ENCODE measurements around the gene SORCS1. TPM values are rescaled to one million over a fixed set of nuclear protein-coding genes. Genes with fewer than 3 reads are reported as not detected.

Gene SORCS1
- polyA plus RNA-seq, 1 donor (not counting 4 experiments of a cell fraction or from before 2014, with no cell fraction given): not detected

DNA sequence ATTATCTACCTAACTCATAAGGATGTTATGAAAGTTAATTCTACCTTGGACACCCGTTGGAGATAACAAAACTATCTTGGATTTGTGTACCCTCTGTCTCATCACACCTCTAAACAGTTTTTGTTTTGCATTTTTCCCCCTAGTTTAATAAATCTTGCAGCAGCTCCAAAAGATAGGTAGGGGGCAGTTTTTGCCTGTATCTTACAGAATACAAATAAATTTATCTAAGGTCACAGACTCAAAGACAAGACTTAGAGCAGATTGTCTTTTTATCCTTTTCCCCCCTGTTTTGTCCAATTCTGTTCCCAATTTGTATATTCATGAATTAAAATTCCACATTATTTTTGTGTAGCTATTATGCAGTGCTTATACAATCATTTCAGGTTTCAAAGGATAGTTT, 5.0 kb upstream of the SORCS1 start:
- Histone ChIP-seq H3K9me1 (ENCODE audit: control insufficient read depth, extremely low read depth, insufficient read depth, low read length) (no peaks in the 10 kb centered on the region), H3K4me1 (ENCODE audit: control insufficient read depth, extremely low read depth, insufficient read depth, low read length) (no peaks in the 10 kb centered on the region), H2AFZ (ENCODE audit: control insufficient read depth, low read length) (no peak overlapping the region), H3K79me2 (ENCODE audit: control insufficient read depth, insufficient read depth, low read length) (no peaks in the 10 kb centered on the region), H3K36me3 (ENCODE audit: control insufficient read depth in 2 of 2, extremely low read depth in 1 of 2, insufficient read depth in 2 of 2, low read length in 2 of 2) (no peaks in the 10 kb centered on the region), H3K4me3 (ENCODE audit: control insufficient read depth in 2 of 3, extremely low read depth in 1 of 3, insufficient read depth in 2 of 3, low read depth in 1 of 3, low read length in 3 of 3) (no peak overlapping the region), H3K27ac (ENCODE audit: control insufficient read depth, insufficient read depth, low read length) (no peak overlapping the region), H4K20me1 (ENCODE audit: control insufficient read depth, extremely low read depth, insufficient read depth, low read length) (no peaks in the 10 kb centered on the region), H3K9ac (ENCODE audit: control insufficient read depth, extremely low read depth, insufficient read depth, low read length) (no peak overlapping the region), H3K9me3 (ENCODE audit: control insufficient read depth, low read depth, low read length) (no peaks in the 10 kb centered on the region), H3K4me2 (ENCODE audit: control insufficient read depth, extremely low read depth, insufficient read depth, low read depth, low read length) (no peak overlapping the region), H3K27me3 (ENCODE audit: control insufficient read depth, extremely low read depth, insufficient read depth, low read length) (peaks cover 8% of the 10 kb centered on the region)
- FAIRE-seq (no peak), DNase-seq (ENCODE audit: low read depth, low spot score) (no peak)
- dilution Hi-C loops (cut with MboI; ENCODE audit: extremely low pct_ligation_motif_present, low sequenced_read_pairs): no loop called here
- no peak for TF ChIP-seq EZH2 (IDR thresholded peaks at IDR 0.05; ENCODE audit: low read length)
- TF ChIP-seq, protein P1, sequence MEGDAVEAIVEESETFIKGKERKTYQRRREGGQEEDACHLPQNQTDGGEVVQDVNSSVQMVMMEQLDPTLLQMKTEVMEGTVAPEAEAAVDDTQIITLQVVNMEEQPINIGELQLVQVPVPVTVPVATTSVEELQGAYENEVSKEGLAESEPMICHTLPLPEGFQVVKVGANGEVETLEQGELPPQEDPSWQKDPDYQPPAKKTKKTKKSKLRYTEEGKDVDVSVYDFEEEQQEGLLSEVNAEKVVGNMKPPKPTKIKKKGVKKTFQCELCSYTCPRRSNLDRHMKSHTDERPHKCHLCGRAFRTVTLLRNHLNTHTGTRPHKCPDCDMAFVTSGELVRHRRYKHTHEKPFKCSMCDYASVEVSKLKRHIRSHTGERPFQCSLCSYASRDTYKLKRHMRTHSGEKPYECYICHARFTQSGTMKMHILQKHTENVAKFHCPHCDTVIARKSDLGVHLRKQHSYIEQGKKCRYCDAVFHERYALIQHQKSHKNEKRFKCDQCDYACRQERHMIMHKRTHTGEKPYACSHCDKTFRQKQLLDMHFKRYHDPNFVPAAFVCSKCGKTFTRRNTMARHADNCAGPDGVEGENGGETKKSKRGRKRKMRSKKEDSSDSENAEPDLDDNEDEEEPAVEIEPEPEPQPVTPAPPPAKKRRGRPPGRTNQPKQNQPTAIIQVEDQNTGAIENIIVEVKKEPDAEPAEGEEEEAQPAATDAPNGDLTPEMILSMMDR (optimal IDR thresholded peaks at IDR 0.05 in 1 of 3, IDR thresholded peaks at IDR 0.05 in 1 of 3, conservative IDR thresholded peaks at IDR 0.05 in 1 of 3; ENCODE audit: extremely low read depth in 1 of 3, insufficient read depth in 2 of 3, low read length in 3 of 3): no peak

DNA sequence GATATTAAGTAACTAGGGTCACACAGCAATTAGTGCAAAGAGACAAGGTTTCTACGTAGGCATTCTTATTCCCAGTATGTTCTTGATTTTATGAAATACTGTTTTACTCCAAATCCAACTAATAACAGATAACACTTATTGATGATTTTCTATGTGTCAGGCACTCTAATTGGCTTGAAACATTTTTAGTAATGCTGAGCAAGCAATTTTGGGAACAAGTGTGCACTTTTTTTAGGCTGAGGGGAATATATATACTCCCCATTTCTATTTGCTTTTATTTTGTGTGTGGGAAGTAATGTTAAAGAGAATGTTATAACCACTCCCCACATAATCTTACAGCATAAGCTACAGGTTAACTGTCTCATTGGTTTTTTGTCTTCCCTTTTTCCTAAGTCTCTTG, 4.2 kb upstream of the SORCS1 start:
- FAIRE-seq (no peak), DNase-seq (ENCODE audit: low read depth, low spot score) (no peak)
- no peaks in the 10 kb centered on the region for H4K20me1 ChIP-seq (ENCODE audit: control insufficient read depth, extremely low read depth, insufficient read depth, low read length)
- H3K9ac ChIP-seq (ENCODE audit: control insufficient read depth, extremely low read depth, insufficient read depth, low read length): no peak overlapping the region
- no peaks in the 10 kb centered on the region for H3K79me2 ChIP-seq (ENCODE audit: control insufficient read depth, insufficient read depth, low read length)
- no peak overlapping the region for H3K4me2 ChIP-seq (ENCODE audit: control insufficient read depth, extremely low read depth, insufficient read depth, low read depth, low read length)
- H3K27me3 ChIP-seq (ENCODE audit: control insufficient read depth, extremely low read depth, insufficient read depth, low read length): peaks cover 15% of the 10 kb centered on the region
- H3K4me3 ChIP-seq (ENCODE audit: control insufficient read depth in 2 of 3, extremely low read depth in 1 of 3, insufficient read depth in 2 of 3, low read depth in 1 of 3, low read length in 3 of 3): no peak overlapping the region
- no peaks in the 10 kb centered on the region for H3K9me1 ChIP-seq (ENCODE audit: control insufficient read depth, extremely low read depth, insufficient read depth, low read length)
- TF ChIP-seq, protein P1 (optimal IDR thresholded peaks at IDR 0.05 in 1 of 3, IDR thresholded peaks at IDR 0.05 in 1 of 3, conservative IDR thresholded peaks at IDR 0.05 in 1 of 3; ENCODE audit: extremely low read depth in 1 of 3, insufficient read depth in 2 of 3, low read length in 3 of 3): no peak
- TF ChIP-seq EZH2 (IDR thresholded peaks at IDR 0.05; ENCODE audit: low read length): no peak
- dilution Hi-C loops (cut with MboI; ENCODE audit: extremely low pct_ligation_motif_present, low sequenced_read_pairs): no loop called here
- no peak overlapping the region for H2AFZ ChIP-seq (ENCODE audit: control insufficient read depth, low read length)
- H3K4me1 ChIP-seq (ENCODE audit: control insufficient read depth, extremely low read depth, insufficient read depth, low read length): no peaks in the 10 kb centered on the region
- no peaks in the 10 kb centered on the region for H3K36me3 ChIP-seq (ENCODE audit: control insufficient read depth in 2 of 2, extremely low read depth in 1 of 2, insufficient read depth in 2 of 2, low read length in 2 of 2)
- H3K27ac ChIP-seq (ENCODE audit: control insufficient read depth, insufficient read depth, low read length): no peak overlapping the region
- H3K9me3 ChIP-seq (ENCODE audit: control insufficient read depth, low read depth, low read length): no peaks in the 10 kb centered on the region

All from keratinocyte (primary cell).